Hepatocyte (in vitro differentiated cells): ENCODE data around the gene POU3F3. TPM values are rescaled to one million over a fixed set of nuclear protein-coding genes. Genes with fewer than 3 reads are reported as not detected.

Experiments
- DNase-seq: peaks from one replicate; pipeline ENCODE4 v3.0.0-alpha.2; 2016; ENCODE audit warnings: low spot score
- H2AFZ ChIP-seq: fragments of 200-600 bp; sonication (generic); 2 replicates; pipeline ENCODE4 v1.6.0; 2016; ENCODE audit warnings: antibody characterized with exemption, mild to moderate bottlenecking
- H3K27ac ChIP-seq: fragments of 200-600 bp; sonication (generic); 2 replicates; pipeline ENCODE4 v1.5.1; 2016; ENCODE audit warnings: mild to moderate bottlenecking
- H3K27me3 ChIP-seq: fragments of 200-600 bp; sonication (generic); 2 replicates; pipeline ENCODE4 v1.6.1; 2016
- H3K36me3 ChIP-seq: fragments of 200-600 bp; sonication (generic); replicated peaks from 2 replicates; pipeline ENCODE4 v1.5.1; 2016; ENCODE audit warnings: low read depth; ENCODE audit not compliant: insufficient read depth
- H3K4me1 ChIP-seq: fragments of 200-600 bp; sonication (generic); 2 replicates; pipeline ENCODE4 v1.5.1; 2016; ENCODE audit warnings: mild to moderate bottlenecking, moderate library complexity; ENCODE audit not compliant: insufficient read depth
- H3K4me2 ChIP-seq: fragments of 200-600 bp; sonication (generic); 2 replicates; pipeline ENCODE4 v1.6.0; 2016
- H3K4me3 ChIP-seq: fragments of 200-600 bp; sonication (generic); 2 replicates; pipeline ENCODE4 v1.5.1; 2016; ENCODE audit warnings: mild to moderate bottlenecking
- H3K79me2 ChIP-seq: fragments of 200-600 bp; sonication (generic); 2 replicates; pipeline ENCODE4 v1.6.0; 2017; ENCODE audit warnings: mild to moderate bottlenecking
- H3K9me2 ChIP-seq: fragments of 200-600 bp; sonication (generic); replicated peaks from 2 replicates; pipeline ENCODE4 v1.6.0; 2017; ENCODE audit warnings: mild to moderate bottlenecking; ENCODE audit not compliant: insufficient read depth
- H3K9me3 ChIP-seq: fragments of 200-600 bp; sonication (generic); 2 replicates; pipeline ENCODE4 v1.5.1; 2016; ENCODE audit warnings: low read depth, mild to moderate bottlenecking
- H4K20me1 ChIP-seq: fragments of 200-600 bp; sonication (generic); 2 replicates; pipeline ENCODE4 v1.6.0; 2016; ENCODE audit warnings: mild to moderate bottlenecking; ENCODE audit not compliant: insufficient read depth, poor library complexity, severe bottlenecking
- EZH2 ChIP-seq: fragments of 200-600 bp; sonication (generic); IDR thresholded peaks from 2 replicates; pipeline ENCODE4 v1.6.1; 2016; ENCODE audit warnings: antibody characterized with exemption, mild to moderate bottlenecking, borderline replicate concordance
- EZH2phosphoT487 ChIP-seq: fragments of 200-600 bp; sonication (generic); IDR thresholded peaks from one replicate; pipeline ENCODE4 v1.6.1; 2018; ENCODE audit warnings: antibody characterized with exemption, mild to moderate bottlenecking, low read depth, moderate library complexity; ENCODE audit not compliant: unreplicated experiment, severe bottlenecking
- WGBS: methylation state at CpG from one replicate; pipeline ENCODE4 v1.1.6; 2016; ENCODE audit warnings: low lambda C conversion rate; ENCODE audit errors: missing lambda C conversion rate; 5-methylcytosine and 5-hydroxymethylcytosine counted together
- polyA plus RNA-seq: library from polyadenylated mRNA; unstranded; fragments of >200 nt; fragmentation: Nextera tagmentation; extraction: Ambion mirVana; gene quantifications from 2 replicates; pipeline ENCODE4 v1.2.1, GENCODE V29; 2016
- total RNA-seq: library from RNA; depleted of rRNA; stranded (reverse); fragments of >200 nt; gene quantifications from 2 replicates; pipeline ENCODE4 v1.2.3, GENCODE V29; 2014
- TF ChIP-seq, protein P1 (sequence below): fragments of 200-600 bp; sonication (generic); IDR thresholded peaks from 2 replicates; pipeline ENCODE4 v1.5.1; 2016; ENCODE audit warnings: antibody characterized with exemption, mild to moderate bottlenecking; ENCODE audit not compliant: poor library complexity

Gene POU3F3
- total and polyA plus RNA-seq, 2 experiments from 2014 or later, result not detected

- Histone ChIP-seq H3K4me2 (no peak overlapping the region), H3K36me3 (no peaks in the 10 kb centered on the region), H3K9me3 (no peaks in the 10 kb centered on the region), H3K9me2 (no peaks in the 10 kb centered on the region), H3K27ac (no peak overlapping the region), H3K4me1 (no peaks in the 10 kb centered on the region), H3K27me3 (no peaks in the 10 kb centered on the region), H3K4me3 (no peak overlapping the region), H3K79me2 (no peaks in the 10 kb centered on the region), H2AFZ (no peak overlapping the region), H4K20me1 (no peaks in the 10 kb centered on the region)
- TF ChIP-seq EZH2 (no peak), EZH2phosphoT487 (no peak)
- TF ChIP-seq, protein P1, sequence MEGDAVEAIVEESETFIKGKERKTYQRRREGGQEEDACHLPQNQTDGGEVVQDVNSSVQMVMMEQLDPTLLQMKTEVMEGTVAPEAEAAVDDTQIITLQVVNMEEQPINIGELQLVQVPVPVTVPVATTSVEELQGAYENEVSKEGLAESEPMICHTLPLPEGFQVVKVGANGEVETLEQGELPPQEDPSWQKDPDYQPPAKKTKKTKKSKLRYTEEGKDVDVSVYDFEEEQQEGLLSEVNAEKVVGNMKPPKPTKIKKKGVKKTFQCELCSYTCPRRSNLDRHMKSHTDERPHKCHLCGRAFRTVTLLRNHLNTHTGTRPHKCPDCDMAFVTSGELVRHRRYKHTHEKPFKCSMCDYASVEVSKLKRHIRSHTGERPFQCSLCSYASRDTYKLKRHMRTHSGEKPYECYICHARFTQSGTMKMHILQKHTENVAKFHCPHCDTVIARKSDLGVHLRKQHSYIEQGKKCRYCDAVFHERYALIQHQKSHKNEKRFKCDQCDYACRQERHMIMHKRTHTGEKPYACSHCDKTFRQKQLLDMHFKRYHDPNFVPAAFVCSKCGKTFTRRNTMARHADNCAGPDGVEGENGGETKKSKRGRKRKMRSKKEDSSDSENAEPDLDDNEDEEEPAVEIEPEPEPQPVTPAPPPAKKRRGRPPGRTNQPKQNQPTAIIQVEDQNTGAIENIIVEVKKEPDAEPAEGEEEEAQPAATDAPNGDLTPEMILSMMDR, result no peak
- WGBS, result 90% methylated on average over 5 of the region's 5 CpGs
- DNase-seq, result no peak
These were observed 37.8 kb upstream of the POU3F3 start for GRCh38 chr2:104816143-104816542.

GRCh38 chr2:104818264-104818663 lies 35.7 kb upstream of the POU3F3 start:
- Histone ChIP-seq H2AFZ (no peak overlapping the region), H3K27me3 (no peaks in the 10 kb centered on the region), H4K20me1 (no peaks in the 10 kb centered on the region), H3K4me1 (no peaks in the 10 kb centered on the region), H3K36me3 (no peaks in the 10 kb centered on the region), H3K79me2 (no peaks in the 10 kb centered on the region), H3K9me3 (no peaks in the 10 kb centered on the region), H3K9me2 (no peaks in the 10 kb centered on the region), H3K4me3 (no peak overlapping the region), H3K4me2 (no peak overlapping the region), H3K27ac (no peak overlapping the region)
- TF ChIP-seq, protein P1, result no peak
- TF ChIP-seq EZH2 (no peak), EZH2phosphoT487 (no peak)
- DNase-seq, result no peak
- WGBS, result 93% methylated on average over 6 of the region's 6 CpGs

- no peaks in the 10 kb centered on the region for H3K27me3 ChIP-seq
- no peaks in the 10 kb centered on the region for H3K36me3 ChIP-seq
- H3K9me3 ChIP-seq, result no peaks in the 10 kb centered on the region
- 69% methylated on average over 3 of the region's 3 CpGs for WGBS
- no peak overlapping the region for H3K4me2 ChIP-seq
- no peak overlapping the region for H3K4me3 ChIP-seq
- TF ChIP-seq EZH2 (no peak), EZH2phosphoT487 (no peak)
- TF ChIP-seq, protein P1, result no peak
- H4K20me1 ChIP-seq, result no peaks in the 10 kb centered on the region
- no peaks in the 10 kb centered on the region for H3K4me1 ChIP-seq
- DNase-seq, result no peak
- no peak overlapping the region for H2AFZ ChIP-seq
- H3K79me2 ChIP-seq, result no peaks in the 10 kb centered on the region
- H3K9me2 ChIP-seq, result no peaks in the 10 kb centered on the region
- H3K27ac ChIP-seq, result no peak overlapping the region
These were observed 33.8 kb upstream of the POU3F3 start for GRCh38 chr2:104820126-104820525.

DNA sequence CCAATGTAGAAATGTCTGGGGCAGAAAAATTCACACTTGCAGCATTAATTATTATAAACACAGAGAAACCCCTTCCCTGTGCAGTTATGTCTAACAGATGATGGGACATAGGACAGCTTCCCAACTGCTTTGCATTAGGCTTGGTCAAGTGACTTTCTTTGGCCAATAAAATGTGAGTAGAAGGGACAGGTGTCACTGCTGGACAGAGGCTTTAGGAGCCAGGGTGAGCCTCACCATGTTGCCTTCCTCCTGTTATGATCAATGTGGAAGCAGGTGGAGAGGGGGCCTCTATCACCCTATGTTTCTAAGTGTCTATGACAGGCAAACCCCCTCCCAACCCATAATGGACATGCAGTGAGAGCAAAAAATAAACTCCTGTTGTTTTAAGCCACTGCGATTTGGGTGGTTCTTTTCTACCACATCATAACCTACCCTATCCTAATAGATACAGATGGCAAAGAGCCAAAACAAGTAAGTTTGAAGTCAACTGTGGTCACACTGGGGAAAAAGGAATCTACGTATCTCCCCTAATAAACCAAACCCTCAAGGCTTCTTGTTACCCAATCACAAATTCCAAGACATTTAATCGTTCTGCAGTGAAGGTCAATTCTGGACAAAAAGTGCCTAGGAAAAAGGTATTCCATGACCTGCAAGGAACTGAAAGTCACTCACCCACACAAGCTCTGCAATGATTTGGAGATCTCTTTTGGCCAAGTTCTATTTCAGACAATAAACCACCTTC lies 28.6 kb upstream of the POU3F3 start:
- H3K27me3 ChIP-seq, result no peaks in the 10 kb centered on the region
- no peak overlapping the region for H3K4me2 ChIP-seq
- H3K79me2 ChIP-seq, result no peaks in the 10 kb centered on the region
- no peaks in the 10 kb centered on the region for H3K36me3 ChIP-seq
- H3K4me1 ChIP-seq, result no peaks in the 10 kb centered on the region
- H3K4me3 ChIP-seq, result no peak overlapping the region
- TF ChIP-seq, protein P1, result no peak
- TF ChIP-seq EZH2phosphoT487 (no peak), EZH2 (no peak)
- H3K27ac ChIP-seq, result no peak overlapping the region
- DNase-seq, result no peak
- no peaks in the 10 kb centered on the region for H4K20me1 ChIP-seq
- no peak overlapping the region for H2AFZ ChIP-seq
- H3K9me2 ChIP-seq, result no peaks in the 10 kb centered on the region
- WGBS, result 88% methylated on average over 3 of the region's 3 CpGs
- no peaks in the 10 kb centered on the region for H3K9me3 ChIP-seq
